H1 (cell line): ENCODE results near the gene GNG13.

Experiments
- ASH2L ChIP-seq: fragments of 200-600, 300-600 bp; sonication (generic); IDR thresholded peaks from one replicate; pipeline ENCODE4 v1.7.1; 2017; ENCODE audit warnings: low read length
- ATF2 ChIP-seq: IDR thresholded peaks from 2 replicates; pipeline ENCODE4 v1.6.1; 2012; ENCODE audit warnings: low read length, inconsistent platforms
- CEBPB ChIP-seq: IDR thresholded peaks from 2 replicates; pipeline ENCODE4 v1.6.1; 2012; ENCODE audit warnings: low read depth, low read length
- CTCF ChIP-seq, 3 experiments: IDR thresholded peaks; 1 replicate in 2 of 3; 2 replicates in 1 of 3; pipeline versions ENCODE4 v1.5.1 to v1.6.1; 2011; ENCODE audit warnings: low read length in 3 of 3, mild to moderate bottlenecking in 3 of 3, inconsistent platforms in 2 of 3, low read depth in 1 of 3, moderate library complexity in 1 of 3; ENCODE audit not compliant: insufficient read depth in 1 of 3; ENCODE audit errors: control extremely low read depth in 1 of 3
- EZH2 ChIP-seq: fragments of 200-600 bp; sonication (generic); IDR thresholded peaks from 2 replicates; pipeline ENCODE4 v1.7.1; 2012; ENCODE audit warnings: low read depth, mild to moderate bottlenecking, moderate library complexity, low read length, inconsistent platforms; ENCODE audit not compliant: severe bottlenecking
- JUN ChIP-seq: IDR thresholded peaks from 2 replicates; pipeline ENCODE4 v1.6.1; 2011; ENCODE audit warnings: low read depth, mild to moderate bottlenecking, improper control_type of control experiment, low read length
- KDM1A ChIP-seq: fragments of 200-600, 300-600 bp; sonication (generic); IDR thresholded peaks from 2 replicates; pipeline ENCODE4 v1.7.1; 2016; ENCODE audit warnings: mild to moderate bottlenecking, low read length, borderline replicate concordance
- MAX ChIP-seq: IDR thresholded peaks from 2 replicates; pipeline ENCODE4 v1.6.1; 2012; ENCODE audit warnings: inconsistent platforms
- NANOG ChIP-seq: IDR thresholded peaks from 2 replicates; pipeline ENCODE4 v1.6.1; 2011; ENCODE audit warnings: low read length, low read depth, mild to moderate bottlenecking, inconsistent platforms; ENCODE audit not compliant: insufficient read depth, poor library complexity, severe bottlenecking
- POLR2AphosphoS5 ChIP-seq: IDR thresholded peaks from 2 replicates; pipeline ENCODE4 v1.6.1; 2011; ENCODE audit warnings: low read depth, low read length
- RXRA ChIP-seq: IDR thresholded peaks from 2 replicates; pipeline ENCODE4 v1.6.1; 2011; ENCODE audit warnings: low read depth, mild to moderate bottlenecking, low read length, moderate library complexity; ENCODE audit not compliant: insufficient read depth
- SP1 ChIP-seq: IDR thresholded peaks from 2 replicates; pipeline ENCODE4 v1.6.1; 2011; ENCODE audit warnings: low read depth, low read length
- TEAD4 ChIP-seq: IDR thresholded peaks from 2 replicates; pipeline ENCODE4 v1.6.1; 2012; ENCODE audit warnings: low read depth, low read length, inconsistent platforms, mixed read lengths
- TF ChIP-seq, protein P1 (sequence below): IDR thresholded peaks from 2 replicates; pipeline ENCODE4 v1.6.1; 2011; ENCODE audit warnings: low read length, improper control_type of control experiment

DNA sequence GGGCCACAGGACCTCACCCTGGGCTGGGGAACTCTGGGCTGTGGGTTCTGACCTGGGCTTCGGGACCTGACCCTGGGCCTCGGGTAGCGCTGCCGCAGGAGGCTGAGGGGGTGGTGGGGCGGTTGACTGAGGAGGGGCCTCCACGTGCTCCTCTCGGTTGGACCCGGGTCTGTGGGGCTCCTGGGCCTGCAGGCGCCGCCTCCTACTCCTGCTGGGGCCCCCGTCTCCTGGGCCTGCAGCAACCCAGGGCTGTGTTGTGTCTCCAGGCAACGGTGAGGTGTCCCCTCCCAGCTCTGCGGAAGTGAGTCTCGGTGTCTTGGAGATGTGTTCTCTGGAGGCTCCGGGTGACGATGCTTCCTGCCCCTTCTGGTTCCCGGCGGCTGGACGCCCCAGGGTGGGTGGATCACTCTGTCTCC lies 41.5 kb upstream of the GNG13 start:
- no peak for TF ChIP-seq ASH2L
- no peak for TF ChIP-seq JUN
- TF ChIP-seq CTCF (IDR thresholded peaks at IDR 0.05; ENCODE audit: control extremely low read depth in 1 of 3, insufficient read depth in 1 of 3, low read depth in 1 of 3, low read length in 3 of 3), result no peak
- TF ChIP-seq CEBPB, result no peak
- no peak for TF ChIP-seq EZH2
- no peak for TF ChIP-seq TEAD4
- TF ChIP-seq NANOG, result no peak
- TF ChIP-seq MAX, result no peak
- no peak for TF ChIP-seq SP1
- TF ChIP-seq RXRA, result no peak
- TF ChIP-seq ATF2, result no peak
- no peak for TF ChIP-seq KDM1A
- TF ChIP-seq POLR2AphosphoS5, result no peak
- TF ChIP-seq, protein P1, sequence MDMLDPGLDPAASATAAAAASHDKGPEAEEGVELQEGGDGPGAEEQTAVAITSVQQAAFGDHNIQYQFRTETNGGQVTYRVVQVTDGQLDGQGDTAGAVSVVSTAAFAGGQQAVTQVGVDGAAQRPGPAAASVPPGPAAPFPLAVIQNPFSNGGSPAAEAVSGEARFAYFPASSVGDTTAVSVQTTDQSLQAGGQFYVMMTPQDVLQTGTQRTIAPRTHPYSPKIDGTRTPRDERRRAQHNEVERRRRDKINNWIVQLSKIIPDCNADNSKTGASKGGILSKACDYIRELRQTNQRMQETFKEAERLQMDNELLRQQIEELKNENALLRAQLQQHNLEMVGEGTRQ, result no peak
